ENCODE data around the gene ZNF185. TPM values are rescaled to one million over a fixed set of nuclear protein-coding genes. Genes with fewer than 3 reads are reported as not detected.

The ZNF185 gene
- total RNA-seq, 1 donor from 2014 or later, result 0.75 TPM

- CTCF ChIA-PET, result no interaction called here
- TF ChIP-seq CTCF (IDR thresholded peaks at IDR 0.05), result no peak
- ATAC-seq (ENCODE audit: low read depth) (no peak), DNase-seq (no peak)
- POLR2A ChIA-PET, result no interaction called here
- Mint-ChIP-seq H3K27ac (no peak overlapping the region), H3K4me1 (no peaks in the 10 kb centered on the region), H3K4me3 (no peak overlapping the region), H3K27me3 (no peaks in the 10 kb centered on the region), H3K36me3 (ENCODE audit: low read depth) (peaks cover 64% of the 10 kb centered on the region), H3K9me3 (no peaks in the 10 kb centered on the region)
- intact Hi-C loops (cut with micrococcal nuclease), result no loop called here
These were observed 32.5 kb upstream of the ZNF185 start for GRCh38 chrX:152865232-152865920.

GRCh38 chrX:152866386-152866785, 31.5 kb upstream of the ZNF185 start:
- DNase-seq, result no peak
- TF ChIP-seq CTCF (IDR thresholded peaks at IDR 0.05), result no peak
- peaks cover 64% of the 10 kb centered on the region for H3K36me3 Mint-ChIP-seq (ENCODE audit: low read depth)
- intact Hi-C loops (cut with micrococcal nuclease), result no loop called here
- no peak for ATAC-seq (ENCODE audit: low read depth)
- ChIA-PET CTCF (no interaction called here), POLR2A (interaction anchor here (0.7 kb wide), 1 partner anchor 15 kb away, joined by 3 read pairs; no protein-coding TSS in a partner anchor)
- H3K27ac Mint-ChIP-seq, result no peak overlapping the region
- H3K4me1 Mint-ChIP-seq, result no peaks in the 10 kb centered on the region
- no peak overlapping the region for H3K4me3 Mint-ChIP-seq
- no peaks in the 10 kb centered on the region for H3K27me3 Mint-ChIP-seq
- H3K9me3 Mint-ChIP-seq, result no peaks in the 10 kb centered on the region

- H3K36me3 Mint-ChIP-seq (ENCODE audit: low read depth), result peaks cover 54% of the 10 kb centered on the region
- H3K9me3 Mint-ChIP-seq, result no peaks in the 10 kb centered on the region
- no peaks in the 10 kb centered on the region for H3K27me3 Mint-ChIP-seq
- DNase-seq, result no peak
- H3K4me1 Mint-ChIP-seq, result peaks cover 7% of the 10 kb centered on the region
- POLR2A ChIA-PET, result no interaction called here
- TF ChIP-seq CTCF (IDR thresholded peaks at IDR 0.05), result no peak
- no peak overlapping the region for H3K27ac Mint-ChIP-seq
- H3K4me3 Mint-ChIP-seq, result no peak overlapping the region
- no peak for ATAC-seq (ENCODE audit: low read depth)
- intact Hi-C loops (cut with micrococcal nuclease), result no loop called here
- CTCF ChIA-PET, result no interaction called here
These were observed 27.9 kb upstream of the ZNF185 start for GRCh38 chrX:152869972-152870371.

GRCh38 chrX:152871260-152871659, 26.6 kb upstream of the ZNF185 start:
- Mint-ChIP-seq H3K27me3 (no peaks in the 10 kb centered on the region), H3K36me3 (ENCODE audit: low read depth) (peaks cover 46% of the 10 kb centered on the region), H3K4me3 (no peak overlapping the region), H3K27ac (no peak overlapping the region), H3K9me3 (no peaks in the 10 kb centered on the region), H3K4me1 (peaks cover 7% of the 10 kb centered on the region)
- intact Hi-C loops (cut with micrococcal nuclease), result no loop called here
- TF ChIP-seq CTCF (IDR thresholded peaks at IDR 0.05), result no peak
- ATAC-seq (ENCODE audit: low read depth), result no peak
- CTCF ChIA-PET, result no interaction called here
- POLR2A ChIA-PET, result interaction anchor here (0.6 kb wide), 1 partner anchor 555 kb away, joined by 3 read pairs; no protein-coding TSS in a partner anchor
- DNase-seq, result no peak

- Mint-ChIP-seq H3K4me3 (no peak overlapping the region), H3K27ac (no peak overlapping the region), H3K27me3 (no peaks in the 10 kb centered on the region), H3K9me3 (no peaks in the 10 kb centered on the region), H3K36me3 (ENCODE audit: low read depth) (peaks cover 39% of the 10 kb centered on the region), H3K4me1 (peaks cover 7% of the 10 kb centered on the region)
- intact Hi-C loops (cut with micrococcal nuclease), result no loop called here
- CTCF ChIA-PET, result no interaction called here
- DNase-seq (no peak), ATAC-seq (ENCODE audit: low read depth) (no peak)
- no peak for TF ChIP-seq CTCF (IDR thresholded peaks at IDR 0.05)
- POLR2A ChIA-PET, result no interaction called here
These were observed 25.3 kb upstream of the ZNF185 start for GRCh38 chrX:152872522-152872921.
